HepG2 (cell line): ENCODE data around the gene LILRB5. TPM values are rescaled to one million over a fixed set of nuclear protein-coding genes. Genes with fewer than 3 reads are reported as not detected.
A peak's percentile ranks its signal among the peaks of the same experiment; 100 is the strongest.

Source experiments
- ASH2L ChIP-seq: fragments of 300-600, 200-600 bp; sonication (generic); IDR thresholded peaks from 2 replicates; pipeline ENCODE4 v1.7.0; 2017; ENCODE audit warnings: low read depth, mild to moderate bottlenecking, moderate library complexity, mixed read lengths, low read length; ENCODE audit not compliant: insufficient read length
- CCDC6 ChIP-seq: sonication (generic); formaldehyde crosslinking; IDR thresholded peaks from 2 replicates; pipeline ENCODE4 v1.8.1; 2022; ENCODE audit warnings: mild to moderate bottlenecking, missing genetic modification reagents, moderate library complexity
- HCFC1 ChIP-seq: fragments of 150-350 bp; IDR thresholded peaks from 2 replicates; pipeline ENCODE4 v1.6.1; 2014; ENCODE audit warnings: low read depth, low read length
- REL ChIP-seq: sonication (generic); formaldehyde crosslinking; conservative IDR thresholded peaks from 2 replicates; pipeline ENCODE4 v1.8.0; 2022; ENCODE audit warnings: mild to moderate bottlenecking, missing genetic modification reagents, moderate library complexity
- RELA ChIP-seq: sonication (generic); formaldehyde crosslinking; IDR thresholded peaks from 2 replicates; pipeline ENCODE4 v1.4.0; 2020; ENCODE audit warnings: missing genetic modification reagents
- SMARCE1 ChIP-seq: fragments of 450-650 bp; IDR thresholded peaks from 2 replicates; pipeline ENCODE4 v1.6.1; 2017; ENCODE audit warnings: borderline replicate concordance
- SP1 ChIP-seq, 2 experiments: fragments of 450-650 bp in 1 of 2; sonication (generic) in 1 of 2; formaldehyde crosslinking in 1 of 2; IDR thresholded peaks; 2 replicates each; pipeline versions ENCODE4 v1.4.0 to v1.6.1; 2016 to 2020; ENCODE audit warnings: missing genetic modification reagents in 1 of 2
- ZNF17 ChIP-seq: sonication (generic); formaldehyde crosslinking; IDR thresholded peaks from 2 replicates; pipeline ENCODE4 v1.5.0; 2020; ENCODE audit warnings: mild to moderate bottlenecking, missing genetic modification reagents
- ZNF235 ChIP-seq: sonication (generic); formaldehyde crosslinking; IDR thresholded peaks from 2 replicates; pipeline ENCODE4 v1.8.1; 2023; ENCODE audit warnings: mild to moderate bottlenecking, missing genetic modification reagents, borderline replicate concordance
- ZNF530 ChIP-seq: sonication (generic); formaldehyde crosslinking; IDR thresholded peaks from 2 replicates; pipeline ENCODE4 v1.5.0; 2020; ENCODE audit warnings: low read depth, mild to moderate bottlenecking, missing genetic modification reagents
- ZNF749 ChIP-seq: sonication (generic); formaldehyde crosslinking; IDR thresholded peaks from 2 replicates; pipeline ENCODE4 v1.8.0; 2022; ENCODE audit warnings: mild to moderate bottlenecking, missing genetic modification reagents, moderate library complexity, borderline replicate concordance
- ZNF83 ChIP-seq: sonication (generic); formaldehyde crosslinking; IDR thresholded peaks from 2 replicates; pipeline ENCODE4 v1.4.0; 2020; ENCODE audit warnings: missing genetic modification reagents, mild to moderate bottlenecking, borderline replicate concordance
- polyA plus RNA-seq, 8 experiments: library from polyadenylated mRNA; depleted of rRNA in 3 of 8; stranded (reverse) in 7 of 8; unstranded in 1 of 8; fragments of >200 nt; fragmentation: Illumina TruSeq in 4 of 8; extraction: Trizol in 4 of 8; gene quantifications; 2 replicates each; pipeline versions ENCODE4 v1.2.1 to v1.2.3, GENCODE V29; 2011 to 2016; ENCODE audit warnings: low read depth in 4 of 8, missing spikeins in 1 of 8, mixed read lengths in 1 of 8; ENCODE audit not compliant: insufficient read depth in 1 of 8
- total RNA-seq, 5 experiments: library from RNA; depleted of rRNA; stranded (reverse); fragments of >200 nt; fragmentation: Illumina TruSeq; extraction: Trizol; gene quantifications; 2 replicates each; pipeline ENCODE4 v1.2.3, GENCODE V29; 2016; ENCODE audit warnings: low read depth in 1 of 5
- TF ChIP-seq, protein P1 (sequence below): sonication (generic); formaldehyde crosslinking; IDR thresholded peaks from 2 replicates; pipeline ENCODE4 v1.4.0; 2020; ENCODE audit warnings: mild to moderate bottlenecking, missing genetic modification reagents, borderline replicate concordance
- TF ChIP-seq, protein P2 (sequence below): sonication (generic); formaldehyde crosslinking; conservative IDR thresholded peaks from 2 replicates; pipeline ENCODE4 v1.4.0; 2020; ENCODE audit warnings: missing genetic modification reagents
- TF ChIP-seq, protein P3 (sequence below): sonication (generic); formaldehyde crosslinking; IDR thresholded peaks from 2 replicates; pipeline ENCODE4 v1.4.0; 2020; ENCODE audit warnings: missing genetic modification reagents
- TF ChIP-seq, protein P4 (sequence below), 2 experiments: fragments of 450-650 bp in 1 of 2; sonication (generic) in 1 of 2; formaldehyde crosslinking; IDR thresholded peaks; 2 replicates each; pipeline versions ENCODE4 v1.5.0 to v1.8.0; 2020 to 2022; ENCODE audit warnings: mild to moderate bottlenecking in 1 of 2, missing genetic modification reagents in 1 of 2
- TF ChIP-seq, protein P5 (sequence below): sonication (generic); formaldehyde crosslinking; IDR thresholded peaks from 2 replicates; pipeline ENCODE4 v1.8.1; 2023; ENCODE audit warnings: missing genetic modification reagents, inconsistent platforms, borderline replicate concordance

The LILRB5 gene
- total and polyA plus RNA-seq, 2 of the 13 experiments (the other 11 are each of a cell fraction or from before 2014, with no cell fraction given) = not detected

DNA sequence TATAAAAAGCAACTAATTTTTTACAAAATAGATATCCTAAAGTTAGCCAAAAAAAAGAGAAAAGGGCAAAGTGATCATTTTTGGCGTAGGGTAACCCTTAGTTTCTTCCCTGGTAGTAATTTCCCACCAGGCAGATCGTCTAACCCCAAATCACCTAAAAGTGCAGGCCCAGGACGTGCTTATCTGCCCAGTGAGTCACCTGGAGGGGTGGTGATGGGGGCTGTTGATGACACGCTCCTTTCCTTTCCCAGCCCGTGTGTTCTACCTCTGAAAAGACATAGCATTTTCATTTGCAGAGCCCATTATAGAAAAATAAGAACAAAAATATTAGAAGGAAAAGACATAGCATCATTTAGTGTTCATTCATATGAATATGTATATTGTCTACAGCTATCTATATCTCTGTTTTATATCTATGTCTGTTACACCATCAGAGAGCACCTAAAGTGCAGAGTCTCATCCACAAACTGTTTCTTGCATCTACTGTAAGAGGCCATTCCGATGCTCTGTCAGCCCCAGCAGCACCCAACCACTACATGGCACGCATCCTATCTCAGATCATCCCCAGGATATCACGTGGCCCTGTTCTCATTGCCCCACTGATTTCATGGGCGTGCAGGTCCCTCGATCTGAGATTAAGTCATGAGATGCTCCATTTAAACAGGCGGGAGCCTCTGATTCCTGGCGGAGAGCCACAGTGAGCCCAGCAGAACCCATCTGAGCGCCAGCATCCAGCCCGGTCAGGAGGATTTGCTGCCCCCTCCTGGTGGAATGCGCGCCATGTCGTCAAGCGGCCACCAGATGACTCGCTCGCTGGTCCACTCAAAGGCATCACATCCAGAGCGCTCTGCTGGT lies 25.8 kb downstream of the LILRB5 start (continued):
- TF ChIP-seq, protein P1, sequence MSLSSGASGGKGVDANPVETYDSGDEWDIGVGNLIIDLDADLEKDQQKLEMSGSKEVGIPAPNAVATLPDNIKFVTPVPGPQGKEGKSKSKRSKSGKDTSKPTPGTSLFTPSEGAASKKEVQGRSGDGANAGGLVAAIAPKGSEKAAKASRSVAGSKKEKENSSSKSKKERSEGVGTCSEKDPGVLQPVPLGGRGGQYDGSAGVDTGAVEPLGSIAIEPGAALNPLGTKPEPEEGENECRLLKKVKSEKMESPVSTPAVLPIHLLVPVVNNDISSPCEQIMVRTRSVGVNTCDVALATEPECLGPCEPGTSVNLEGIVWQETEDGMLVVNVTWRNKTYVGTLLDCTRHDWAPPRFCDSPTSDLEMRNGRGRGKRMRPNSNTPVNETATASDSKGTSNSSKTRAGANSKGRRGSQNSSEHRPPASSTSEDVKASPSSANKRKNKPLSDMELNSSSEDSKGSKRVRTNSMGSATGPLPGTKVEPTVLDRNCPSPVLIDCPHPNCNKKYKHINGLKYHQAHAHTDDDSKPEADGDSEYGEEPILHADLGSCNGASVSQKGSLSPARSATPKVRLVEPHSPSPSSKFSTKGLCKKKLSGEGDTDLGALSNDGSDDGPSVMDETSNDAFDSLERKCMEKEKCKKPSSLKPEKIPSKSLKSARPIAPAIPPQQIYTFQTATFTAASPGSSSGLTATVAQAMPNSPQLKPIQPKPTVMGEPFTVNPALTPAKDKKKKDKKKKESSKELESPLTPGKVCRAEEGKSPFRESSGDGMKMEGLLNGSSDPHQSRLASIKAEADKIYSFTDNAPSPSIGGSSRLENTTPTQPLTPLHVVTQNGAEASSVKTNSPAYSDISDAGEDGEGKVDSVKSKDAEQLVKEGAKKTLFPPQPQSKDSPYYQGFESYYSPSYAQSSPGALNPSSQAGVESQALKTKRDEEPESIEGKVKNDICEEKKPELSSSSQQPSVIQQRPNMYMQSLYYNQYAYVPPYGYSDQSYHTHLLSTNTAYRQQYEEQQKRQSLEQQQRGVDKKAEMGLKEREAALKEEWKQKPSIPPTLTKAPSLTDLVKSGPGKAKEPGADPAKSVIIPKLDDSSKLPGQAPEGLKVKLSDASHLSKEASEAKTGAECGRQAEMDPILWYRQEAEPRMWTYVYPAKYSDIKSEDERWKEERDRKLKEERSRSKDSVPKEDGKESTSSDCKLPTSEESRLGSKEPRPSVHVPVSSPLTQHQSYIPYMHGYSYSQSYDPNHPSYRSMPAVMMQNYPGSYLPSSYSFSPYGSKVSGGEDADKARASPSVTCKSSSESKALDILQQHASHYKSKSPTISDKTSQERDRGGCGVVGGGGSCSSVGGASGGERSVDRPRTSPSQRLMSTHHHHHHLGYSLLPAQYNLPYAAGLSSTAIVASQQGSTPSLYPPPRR (CRISPR knock-in tag) = no peak
- TF ChIP-seq, protein P2, sequence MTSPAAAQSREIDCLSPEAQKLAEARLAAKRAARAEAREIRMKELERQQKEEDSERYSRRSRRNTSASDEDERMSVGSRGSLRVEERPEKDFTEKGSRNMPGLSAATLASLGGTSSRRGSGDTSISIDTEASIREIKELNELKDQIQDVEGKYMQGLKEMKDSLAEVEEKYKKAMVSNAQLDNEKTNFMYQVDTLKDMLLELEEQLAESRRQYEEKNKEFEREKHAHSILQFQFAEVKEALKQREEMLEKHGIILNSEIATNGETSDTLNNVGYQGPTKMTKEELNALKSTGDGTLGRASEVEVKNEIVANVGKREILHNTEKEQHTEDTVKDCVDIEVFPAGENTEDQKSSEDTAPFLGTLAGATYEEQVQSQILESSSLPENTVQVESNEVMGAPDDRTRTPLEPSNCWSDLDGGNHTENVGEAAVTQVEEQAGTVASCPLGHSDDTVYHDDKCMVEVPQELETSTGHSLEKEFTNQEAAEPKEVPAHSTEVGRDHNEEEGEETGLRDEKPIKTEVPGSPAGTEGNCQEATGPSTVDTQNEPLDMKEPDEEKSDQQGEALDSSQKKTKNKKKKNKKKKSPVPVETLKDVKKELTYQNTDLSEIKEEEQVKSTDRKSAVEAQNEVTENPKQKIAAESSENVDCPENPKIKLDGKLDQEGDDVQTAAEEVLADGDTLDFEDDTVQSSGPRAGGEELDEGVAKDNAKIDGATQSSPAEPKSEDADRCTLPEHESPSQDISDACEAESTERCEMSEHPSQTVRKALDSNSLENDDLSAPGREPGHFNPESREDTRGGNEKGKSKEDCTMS (CRISPR knock-in tag) = no peak
- TF ChIP-seq ZNF83 (CRISPR knock-in tag) = no peak
- TF ChIP-seq REL (CRISPR knock-in tag) = peak; percentile 52; the same call in 1 of the 2 replicates
- TF ChIP-seq ZNF530 = no peak
- peak; percentile 25 for TF ChIP-seq HCFC1
- TF ChIP-seq, protein P3, sequence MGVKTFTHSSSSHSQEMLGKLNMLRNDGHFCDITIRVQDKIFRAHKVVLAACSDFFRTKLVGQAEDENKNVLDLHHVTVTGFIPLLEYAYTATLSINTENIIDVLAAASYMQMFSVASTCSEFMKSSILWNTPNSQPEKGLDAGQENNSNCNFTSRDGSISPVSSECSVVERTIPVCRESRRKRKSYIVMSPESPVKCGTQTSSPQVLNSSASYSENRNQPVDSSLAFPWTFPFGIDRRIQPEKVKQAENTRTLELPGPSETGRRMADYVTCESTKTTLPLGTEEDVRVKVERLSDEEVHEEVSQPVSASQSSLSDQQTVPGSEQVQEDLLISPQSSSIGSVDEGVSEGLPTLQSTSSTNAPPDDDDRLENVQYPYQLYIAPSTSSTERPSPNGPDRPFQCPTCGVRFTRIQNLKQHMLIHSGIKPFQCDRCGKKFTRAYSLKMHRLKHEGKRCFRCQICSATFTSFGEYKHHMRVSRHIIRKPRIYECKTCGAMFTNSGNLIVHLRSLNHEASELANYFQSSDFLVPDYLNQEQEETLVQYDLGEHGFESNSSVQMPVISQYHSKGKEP (CRISPR knock-in tag) = no peak
- TF ChIP-seq SP1 (IDR thresholded peaks at IDR 0.05) = no peak
- no peak for TF ChIP-seq SP1 (CRISPR knock-in tag; IDR thresholded peaks at IDR 0.05)
- TF ChIP-seq, protein P4, sequence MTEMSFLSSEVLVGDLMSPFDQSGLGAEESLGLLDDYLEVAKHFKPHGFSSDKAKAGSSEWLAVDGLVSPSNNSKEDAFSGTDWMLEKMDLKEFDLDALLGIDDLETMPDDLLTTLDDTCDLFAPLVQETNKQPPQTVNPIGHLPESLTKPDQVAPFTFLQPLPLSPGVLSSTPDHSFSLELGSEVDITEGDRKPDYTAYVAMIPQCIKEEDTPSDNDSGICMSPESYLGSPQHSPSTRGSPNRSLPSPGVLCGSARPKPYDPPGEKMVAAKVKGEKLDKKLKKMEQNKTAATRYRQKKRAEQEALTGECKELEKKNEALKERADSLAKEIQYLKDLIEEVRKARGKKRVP (CRISPR knock-in tag; IDR thresholded peaks at IDR 0.05) = no peak
- no peak for TF ChIP-seq ZNF17 (CRISPR knock-in tag)
- TF ChIP-seq, protein P5, sequence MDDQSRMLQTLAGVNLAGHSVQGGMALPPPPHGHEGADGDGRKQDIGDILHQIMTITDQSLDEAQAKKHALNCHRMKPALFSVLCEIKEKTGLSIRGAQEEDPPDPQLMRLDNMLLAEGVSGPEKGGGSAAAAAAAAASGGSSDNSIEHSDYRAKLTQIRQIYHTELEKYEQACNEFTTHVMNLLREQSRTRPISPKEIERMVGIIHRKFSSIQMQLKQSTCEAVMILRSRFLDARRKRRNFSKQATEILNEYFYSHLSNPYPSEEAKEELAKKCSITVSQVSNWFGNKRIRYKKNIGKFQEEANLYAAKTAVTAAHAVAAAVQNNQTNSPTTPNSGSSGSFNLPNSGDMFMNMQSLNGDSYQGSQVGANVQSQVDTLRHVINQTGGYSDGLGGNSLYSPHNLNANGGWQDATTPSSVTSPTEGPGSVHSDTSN = no peak
- TF ChIP-seq CCDC6 = no peak
- peak; percentile 4 for TF ChIP-seq ASH2L
- TF ChIP-seq RELA (CRISPR knock-in tag) = no peak
- no peak for TF ChIP-seq SMARCE1
- TF ChIP-seq ZNF235 = no peak
- no peak for TF ChIP-seq ZNF749 (CRISPR knock-in tag)
